CD8-positive, alpha-beta memory T cell (primary cell): ENCODE results near the gene SUGT1. TPM values are rescaled to one million over a fixed set of nuclear protein-coding genes. Genes with fewer than 3 reads are reported as not detected.
"Not testable (repeated sequence)": the region's sequence is repeated elsewhere in the genome, so short reads cannot be mapped to it uniquely, and the experiment has no call there.

Experiments
- CTCF ChIA-PET: fragments of 350-600 bp; sonication (Branson Sonifier 250); formaldehyde crosslinking; loops from one replicate; lab custom pipeline; 2021; ENCODE audit warnings: antibody characterized with exemption; lab: Charles Lee
- POLR2A ChIA-PET: fragments of 350-600 bp; sonication (Branson Sonifier 250); formaldehyde crosslinking; loops from one replicate; lab custom pipeline; 2021; ENCODE audit warnings: antibody characterized with exemption; lab: Charles Lee
- DNase-seq, 5 donors: peaks; one replicate each; pipeline versions ENCODE4 v3.0.0 to v3.0.0-alpha.2; 2020 to 2022; ENCODE audit warnings: mixed read lengths in 1 of 5
- H3K27ac ChIP-seq: one replicate; pipeline ENCODE4 v1.7.0; 2013; ENCODE audit warnings: low read depth, mild to moderate bottlenecking, low read length, moderate library complexity
- H3K27me3 ChIP-seq: 2 replicates; pipeline ENCODE4 v1.7.0; 2013; ENCODE audit warnings: low read length, mild to moderate bottlenecking; ENCODE audit not compliant: insufficient read depth, poor library complexity, severe bottlenecking
- H3K36me3 ChIP-seq: 2 replicates; pipeline ENCODE4 v1.7.0; 2013; ENCODE audit warnings: mild to moderate bottlenecking, low read length, moderate library complexity; ENCODE audit not compliant: insufficient read depth
- H3K4me1 ChIP-seq: 2 replicates; pipeline ENCODE4 v1.7.0; 2013; ENCODE audit warnings: mild to moderate bottlenecking, low read length, moderate library complexity; ENCODE audit not compliant: insufficient read depth
- H3K4me3 ChIP-seq: 2 replicates; pipeline ENCODE4 v1.7.0; 2013; ENCODE audit warnings: mild to moderate bottlenecking, low read length
- H3K9me3 ChIP-seq: 2 replicates; pipeline ENCODE4 v1.7.0; 2013; ENCODE audit warnings: mild to moderate bottlenecking, low read length
- H3K27ac Mint-ChIP-seq, 8 donors: one replicate each; pipeline ENCODE4 v1.8.0; 2020 to 2021; ENCODE audit warnings: mixed read lengths in 8 of 8, mild to moderate bottlenecking in 6 of 8, inconsistent platforms in 3 of 8, moderate library complexity in 3 of 8
- H3K27me3 Mint-ChIP-seq, 2 donors: one replicate each; pipeline ENCODE4 v1.8.0; 2020 to 2021; ENCODE audit warnings: mixed read lengths in 2 of 2, mild to moderate bottlenecking in 1 of 2, moderate library complexity in 1 of 2
- H3K36me3 Mint-ChIP-seq, 3 donors: one replicate each; pipeline ENCODE4 v1.8.0; 2020 to 2021; ENCODE audit warnings: mixed read lengths in 3 of 3, inconsistent platforms in 1 of 3, mild to moderate bottlenecking in 1 of 3
- H3K4me1 Mint-ChIP-seq, 3 donors: one replicate each; pipeline ENCODE4 v1.8.0; 2020 to 2021; ENCODE audit warnings: mixed read lengths in 3 of 3, inconsistent platforms in 1 of 3, mild to moderate bottlenecking in 1 of 3
- H3K4me3 Mint-ChIP-seq, 7 donors: one replicate each; pipeline ENCODE4 v1.8.0; 2020 to 2021; ENCODE audit warnings: mixed read lengths in 7 of 7, mild to moderate bottlenecking in 6 of 7, moderate library complexity in 4 of 7, inconsistent platforms in 2 of 7
- H3K9me3 Mint-ChIP-seq, 5 donors: one replicate each; pipeline ENCODE4 v1.8.0; 2020 to 2022; ENCODE audit warnings: mixed read lengths in 5 of 5, mild to moderate bottlenecking in 3 of 5, moderate library complexity in 2 of 5, inconsistent platforms in 1 of 5
- polyA plus RNA-seq: library from polyadenylated mRNA; unstranded; fragments of 300-500 nt; fragmentation: Illumina TruSeq; gene quantifications from one replicate; pipeline ENCODE4 v1.2.3, GENCODE V29; 2021
- total RNA-seq, 2 experiments: library from RNA; stranded (reverse); gene quantifications; one replicate each; pipeline ENCODE4 v1.2.3, GENCODE V29; 2021

SUGT1 gene
- total and polyA plus RNA-seq, 3 experiments from 2014 or later, result 54.8 to 71.1 (median 66.7) TPM

GRCh38 chr13:52670726-52671125 is 18.1 kb downstream of the SUGT1 start:
- no peaks in the 10 kb centered on the region for H3K4me1 ChIP-seq
- H3K27ac Mint-ChIP-seq, result peak overlapping the region in 1 of 8 donors; percentile 54
- H3K9me3 Mint-ChIP-seq, result no peaks in the 10 kb centered on the region
- no peak for DNase-seq
- CTCF ChIA-PET, result no interaction called here
- H3K36me3 Mint-ChIP-seq, result peaks cover 3 to 78% (median 10%) of the 10 kb centered on the region in 3 donors
- peaks cover 8% of the 10 kb centered on the region for H3K36me3 ChIP-seq
- peaks cover 14 to 36% (median 21%) of the 10 kb centered on the region in 3 donors for H3K4me1 Mint-ChIP-seq
- POLR2A ChIA-PET, result no interaction called here
- no peaks in the 10 kb centered on the region for H3K9me3 ChIP-seq
- H3K27ac ChIP-seq, result no peak overlapping the region
- no peak overlapping the region for H3K4me3 ChIP-seq
- H3K27me3 ChIP-seq, result no peaks in the 10 kb centered on the region
- no peak overlapping the region for H3K4me3 Mint-ChIP-seq
- H3K27me3 Mint-ChIP-seq, result no peaks in the 10 kb centered on the region

GRCh38 chr13:52673465-52673864 is 20.8 kb downstream of the SUGT1 start:
- H3K9me3 Mint-ChIP-seq, result no peaks in the 10 kb centered on the region
- no peaks in the 10 kb centered on the region for H3K9me3 ChIP-seq
- H3K36me3 Mint-ChIP-seq, result peaks cover 3 to 79% (median 16%) of the 10 kb centered on the region in 3 donors
- H3K4me3 Mint-ChIP-seq, result no peak overlapping the region
- H3K27ac ChIP-seq, result no peak overlapping the region
- no peak for DNase-seq
- ChIA-PET POLR2A (no interaction called here), CTCF (no interaction called here)
- H3K27me3 Mint-ChIP-seq, result no peaks in the 10 kb centered on the region
- peaks cover 16% of the 10 kb centered on the region for H3K36me3 ChIP-seq
- H3K4me3 ChIP-seq, result no peak overlapping the region
- H3K27me3 ChIP-seq, result no peaks in the 10 kb centered on the region
- H3K4me1 ChIP-seq, result no peaks in the 10 kb centered on the region
- peak overlapping the region in 1 of 8 donors; percentile 69 for H3K27ac Mint-ChIP-seq
- peaks cover 21 to 50% (median 37%) of the 10 kb centered on the region in 3 donors for H3K4me1 Mint-ChIP-seq

GRCh38 chr13:52677823-52678222 is 25.2 kb downstream of the SUGT1 start:
- Mint-ChIP-seq H3K4me3 (no peak overlapping the region), H3K27ac (peak overlapping the region in 2 of 8 donors; percentile 8 to 64), H3K36me3 (peaks cover 14 to 76% (median 24%) of the 10 kb centered on the region in 3 donors), H3K9me3 (no peaks in the 10 kb centered on the region), H3K27me3 (no peaks in the 10 kb centered on the region), H3K4me1 (peaks cover 7 to 36% (median 32%) of the 10 kb centered on the region in 3 donors)
- Histone ChIP-seq H3K27me3 (no peaks in the 10 kb centered on the region), H3K9me3 (no peaks in the 10 kb centered on the region), H3K4me1 (no peaks in the 10 kb centered on the region), H3K27ac (no peak overlapping the region), H3K4me3 (no peak overlapping the region), H3K36me3 (peaks cover 20% of the 10 kb centered on the region)
- ChIA-PET POLR2A (no interaction called here), CTCF (interaction anchor here (1.8 kb wide), 1 partner anchor 14 kb away, joined by 4 read pairs; no protein-coding TSS in a partner anchor)
- no peak for DNase-seq

GRCh38 chr13:52685806-52686205 is 33.2 kb downstream of the SUGT1 start:
- H3K4me3 ChIP-seq, DNase-seq, H3K4me1 Mint-ChIP-seq, H3K9me3 ChIP-seq, H3K27me3 ChIP-seq, CTCF ChIA-PET, H3K27ac ChIP-seq, H3K9me3 Mint-ChIP-seq, H3K27ac Mint-ChIP-seq, H3K4me1 ChIP-seq, H3K27me3 Mint-ChIP-seq, POLR2A ChIA-PET, H3K4me3 Mint-ChIP-seq: not testable (repeated sequence)
- peaks cover 12% of the 10 kb centered on the region for H3K36me3 ChIP-seq
- H3K36me3 Mint-ChIP-seq, result peaks cover 15 to 78% (median 22%) of the 10 kb centered on the region in 3 donors

- H3K9me3 ChIP-seq, result no peaks in the 10 kb centered on the region
- H3K36me3 ChIP-seq, result peaks cover 12% of the 10 kb centered on the region
- peaks cover 4 to 9% (median 5%) of the 10 kb centered on the region in 3 donors for H3K4me1 Mint-ChIP-seq
- H3K4me3 Mint-ChIP-seq, result no peak overlapping the region
- DNase-seq, result no peak
- no peaks in the 10 kb centered on the region for H3K27me3 Mint-ChIP-seq
- ChIA-PET POLR2A (no interaction called here), CTCF (no interaction called here)
- peaks cover 15 to 77% (median 22%) of the 10 kb centered on the region in 3 donors for H3K36me3 Mint-ChIP-seq
- no peak overlapping the region for H3K4me3 ChIP-seq
- H3K27me3 ChIP-seq, result no peaks in the 10 kb centered on the region
- H3K27ac ChIP-seq, result no peak overlapping the region
- no peaks in the 10 kb centered on the region for H3K9me3 Mint-ChIP-seq
- H3K4me1 ChIP-seq, result no peaks in the 10 kb centered on the region
- peak overlapping the region in 1 of 8 donors; percentile 14 for H3K27ac Mint-ChIP-seq
Observed at GRCh38 chr13:52686376-52686775, 33.7 kb downstream of the SUGT1 start.

- Histone ChIP-seq H3K4me1 (no peaks in the 10 kb centered on the region), H3K4me3 (no peak overlapping the region), H3K9me3 (no peaks in the 10 kb centered on the region), H3K36me3 (no peaks in the 10 kb centered on the region), H3K27ac (no peak overlapping the region), H3K27me3 (no peaks in the 10 kb centered on the region)
- CTCF ChIA-PET, result no interaction called here
- DNase-seq, result no peak
- Mint-ChIP-seq H3K27ac (peak overlapping the region in 2 of 8 donors; percentile 51 to 59), H3K27me3 (no peaks in the 10 kb centered on the region), H3K4me3 (no peak overlapping the region), H3K4me1 (peaks cover 0 to 6% (median 3%) of the 10 kb centered on the region in 3 donors), H3K36me3 (peaks cover 0 to 24% (median 9%) of the 10 kb centered on the region in 3 donors), H3K9me3 (no peaks in the 10 kb centered on the region)
- POLR2A ChIA-PET, result no interaction called here
Observed at GRCh38 chr13:52695856-52696255, 43.2 kb downstream of the SUGT1 start.

- H3K4me1 Mint-ChIP-seq, result peaks cover 0 to 3% (median 3%) of the 10 kb centered on the region in 3 donors
- Histone ChIP-seq H3K27me3 (no peaks in the 10 kb centered on the region), H3K9me3 (no peaks in the 10 kb centered on the region), H3K27ac (no peak overlapping the region), H3K4me3 (no peak overlapping the region), H3K4me1 (no peaks in the 10 kb centered on the region), H3K36me3 (no peaks in the 10 kb centered on the region)
- H3K27ac Mint-ChIP-seq, result peak overlapping the region in 1 of 8 donors; percentile 59
- peaks cover 0 to 19% (median 9%) of the 10 kb centered on the region in 3 donors for H3K36me3 Mint-ChIP-seq
- DNase-seq, result no peak
- POLR2A ChIA-PET, result no interaction called here
- no peaks in the 10 kb centered on the region for H3K27me3 Mint-ChIP-seq
- H3K4me3 Mint-ChIP-seq, result no peak overlapping the region
- H3K9me3 Mint-ChIP-seq, result no peaks in the 10 kb centered on the region
- CTCF ChIA-PET, result no interaction called here
Observed at GRCh38 chr13:52696566-52696965, 43.9 kb downstream of the SUGT1 start.

- Histone ChIP-seq H3K27me3 (no peaks in the 10 kb centered on the region), H3K4me1 (no peaks in the 10 kb centered on the region), H3K36me3 (no peaks in the 10 kb centered on the region), H3K9me3 (no peaks in the 10 kb centered on the region), H3K27ac (no peak overlapping the region), H3K4me3 (no peak overlapping the region)
- POLR2A ChIA-PET, result no interaction called here
- Mint-ChIP-seq H3K9me3 (no peaks in the 10 kb centered on the region), H3K36me3 (peaks cover 0 to 11% (median 9%) of the 10 kb centered on the region in 3 donors), H3K4me3 (no peak overlapping the region), H3K27me3 (no peaks in the 10 kb centered on the region), H3K4me1 (no peaks in the 10 kb centered on the region), H3K27ac (no peak overlapping the region)
- CTCF ChIA-PET, result no interaction called here
- DNase-seq, result no peak
Observed at GRCh38 chr13:52701728-52702465, 49.3 kb downstream of the SUGT1 start.
